ENCODE results near the gene SLC1A7.

Gene SLC1A7

DNA sequence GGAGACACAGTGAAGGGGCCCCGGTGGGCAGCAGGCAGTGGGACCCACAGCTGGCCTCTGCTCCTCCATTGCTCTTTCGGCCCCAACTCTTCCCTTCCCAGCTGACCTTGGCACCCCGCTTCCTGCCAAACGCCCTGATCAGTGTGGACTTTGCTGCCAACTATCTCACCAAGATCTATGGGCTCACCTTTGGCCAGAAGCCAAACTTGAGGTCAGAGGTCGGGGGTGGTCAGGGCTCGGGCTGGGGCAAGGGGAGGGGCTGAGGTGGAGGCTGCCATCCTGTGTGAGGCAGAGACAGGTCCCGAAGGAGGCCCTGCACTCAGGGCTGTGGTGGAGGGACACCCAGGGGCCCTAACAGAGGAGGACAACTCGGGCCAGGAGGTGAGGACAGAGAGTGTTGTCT lies 66.7 kb downstream of the SLC1A7 start:
- no peaks in the 10 kb centered on the region for H3K79me2 ChIP-seq (ENCODE audit: insufficient read depth, low read length)
- H3K9me2 ChIP-seq (ENCODE audit: low read depth, low read length): no peaks in the 10 kb centered on the region
- H3K4me1 ChIP-seq (ENCODE audit: insufficient read depth, low read length, severe bottlenecking): no peaks in the 10 kb centered on the region
- no peak overlapping the region for H3K9ac ChIP-seq (ENCODE audit: low read length)
- no peak overlapping the region for H3K27ac ChIP-seq (ENCODE audit: low read depth, low read length, poor library complexity, severe bottlenecking)
- H4K20me1 ChIP-seq (ENCODE audit: insufficient read depth, low read length): no peaks in the 10 kb centered on the region
- H3K27me3 ChIP-seq (ENCODE audit: insufficient read depth, low read length): peaks cover under 1% of the 10 kb centered on the region
- H3K36me3 ChIP-seq (ENCODE audit: insufficient read depth, low read length): no peaks in the 10 kb centered on the region
- TF ChIP-seq, protein P1, sequence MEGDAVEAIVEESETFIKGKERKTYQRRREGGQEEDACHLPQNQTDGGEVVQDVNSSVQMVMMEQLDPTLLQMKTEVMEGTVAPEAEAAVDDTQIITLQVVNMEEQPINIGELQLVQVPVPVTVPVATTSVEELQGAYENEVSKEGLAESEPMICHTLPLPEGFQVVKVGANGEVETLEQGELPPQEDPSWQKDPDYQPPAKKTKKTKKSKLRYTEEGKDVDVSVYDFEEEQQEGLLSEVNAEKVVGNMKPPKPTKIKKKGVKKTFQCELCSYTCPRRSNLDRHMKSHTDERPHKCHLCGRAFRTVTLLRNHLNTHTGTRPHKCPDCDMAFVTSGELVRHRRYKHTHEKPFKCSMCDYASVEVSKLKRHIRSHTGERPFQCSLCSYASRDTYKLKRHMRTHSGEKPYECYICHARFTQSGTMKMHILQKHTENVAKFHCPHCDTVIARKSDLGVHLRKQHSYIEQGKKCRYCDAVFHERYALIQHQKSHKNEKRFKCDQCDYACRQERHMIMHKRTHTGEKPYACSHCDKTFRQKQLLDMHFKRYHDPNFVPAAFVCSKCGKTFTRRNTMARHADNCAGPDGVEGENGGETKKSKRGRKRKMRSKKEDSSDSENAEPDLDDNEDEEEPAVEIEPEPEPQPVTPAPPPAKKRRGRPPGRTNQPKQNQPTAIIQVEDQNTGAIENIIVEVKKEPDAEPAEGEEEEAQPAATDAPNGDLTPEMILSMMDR (IDR thresholded peaks at IDR 0.05; ENCODE audit: low read length): no peak
- TF ChIP-seq EZH2 (IDR thresholded peaks at IDR 0.05; ENCODE audit: borderline replicate concordance, low read length): no peak
- H3K4me2 ChIP-seq (ENCODE audit: low read length): no peak overlapping the region
- no peaks in the 10 kb centered on the region for H3F3A ChIP-seq (ENCODE audit: insufficient read depth, low read length)
- H3K9me3 ChIP-seq (ENCODE audit: low read length): no peaks in the 10 kb centered on the region
- H2AFZ ChIP-seq (ENCODE audit: low read length): no peak overlapping the region
- H3K4me3 ChIP-seq (ENCODE audit: low read depth, low read length, poor library complexity, severe bottlenecking): no peak overlapping the region

DNA sequence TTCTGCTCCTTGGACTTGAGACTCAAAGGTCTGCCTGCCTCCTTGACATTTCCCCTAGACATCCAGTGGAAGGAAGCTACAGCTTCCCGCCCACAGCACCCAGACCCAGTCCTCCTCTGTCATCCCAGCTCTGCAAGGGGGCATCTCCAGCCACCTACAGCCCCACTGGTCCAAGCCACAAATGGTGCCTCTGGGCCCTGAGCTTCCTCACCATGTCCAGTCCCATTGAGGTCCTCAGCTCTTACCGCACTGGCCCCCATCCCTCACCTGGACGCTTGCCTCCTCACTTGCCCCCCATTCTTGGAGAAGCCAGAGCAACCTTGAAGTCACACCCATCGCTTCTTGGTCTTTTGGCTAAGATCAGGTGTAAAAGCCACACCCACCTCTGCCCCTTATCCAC lies 67.2 kb downstream of the SLC1A7 start:
- Histone ChIP-seq H3K4me1 (ENCODE audit: insufficient read depth, low read length, severe bottlenecking) (no peaks in the 10 kb centered on the region), H3K9ac (ENCODE audit: low read length) (no peak overlapping the region), H3K27ac (ENCODE audit: low read depth, low read length, poor library complexity, severe bottlenecking) (no peak overlapping the region), H3K4me3 (ENCODE audit: low read depth, low read length, poor library complexity, severe bottlenecking) (no peak overlapping the region), H3K36me3 (ENCODE audit: insufficient read depth, low read length) (no peaks in the 10 kb centered on the region), H3K4me2 (ENCODE audit: low read length) (no peak overlapping the region), H3K79me2 (ENCODE audit: insufficient read depth, low read length) (no peaks in the 10 kb centered on the region), H3K27me3 (ENCODE audit: insufficient read depth, low read length) (peaks cover 3% of the 10 kb centered on the region), H4K20me1 (ENCODE audit: insufficient read depth, low read length) (no peaks in the 10 kb centered on the region), H3K9me3 (ENCODE audit: low read length) (no peaks in the 10 kb centered on the region), H3F3A (ENCODE audit: insufficient read depth, low read length) (no peaks in the 10 kb centered on the region), H2AFZ (ENCODE audit: low read length) (no peak overlapping the region), H3K9me2 (ENCODE audit: low read depth, low read length) (no peaks in the 10 kb centered on the region)
- TF ChIP-seq, protein P1 (IDR thresholded peaks at IDR 0.05; ENCODE audit: low read length): no peak
- TF ChIP-seq EZH2 (IDR thresholded peaks at IDR 0.05; ENCODE audit: borderline replicate concordance, low read length): no peak

DNA sequence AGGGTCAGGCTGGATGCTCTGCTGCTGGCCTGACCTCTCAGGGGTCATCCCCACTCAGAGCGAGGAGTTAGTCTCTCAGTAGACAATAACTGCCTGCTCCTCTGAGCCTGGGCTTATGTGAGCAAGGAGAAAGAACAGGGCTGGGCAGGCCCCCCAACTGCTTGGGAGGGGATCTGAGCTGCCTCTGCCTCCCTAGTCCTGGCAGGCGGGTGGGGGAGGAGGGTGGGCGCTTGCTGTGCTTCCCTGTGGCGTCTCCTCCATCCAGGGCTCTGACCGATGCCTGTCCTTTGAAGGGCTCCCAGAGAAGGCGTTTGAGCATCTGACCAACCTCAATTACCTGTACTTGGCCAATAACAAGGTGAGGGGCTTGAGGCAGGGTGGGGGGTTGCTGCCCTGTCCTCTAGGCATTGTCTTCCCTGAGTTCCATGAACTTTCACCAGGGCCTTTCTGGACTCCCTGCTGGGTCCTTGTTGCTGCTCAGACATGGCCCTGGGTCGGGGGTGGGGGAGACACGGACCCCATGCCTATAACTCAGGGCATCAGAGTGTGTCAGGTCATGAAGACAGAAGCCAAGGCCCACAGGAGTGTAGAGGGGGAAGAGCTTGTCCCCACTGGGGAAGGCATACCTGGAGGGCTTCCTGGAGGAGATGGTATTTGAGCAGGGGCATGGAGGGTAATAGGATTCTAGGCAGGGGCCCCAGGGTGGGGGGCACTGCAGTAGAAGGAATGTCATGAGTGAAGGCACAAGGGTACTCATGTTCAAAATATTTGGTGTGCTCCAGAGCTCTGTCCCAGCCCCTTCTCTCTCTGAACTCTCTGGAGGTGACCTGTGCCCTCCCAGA lies 67.9 kb downstream of the SLC1A7 start:
- Histone ChIP-seq H3K27me3 (ENCODE audit: insufficient read depth, low read length) (peaks cover 5% of the 10 kb centered on the region), H3K36me3 (ENCODE audit: insufficient read depth, low read length) (no peaks in the 10 kb centered on the region), H3K27ac (ENCODE audit: low read depth, low read length, poor library complexity, severe bottlenecking) (no peak overlapping the region), H2AFZ (ENCODE audit: low read length) (no peak overlapping the region), H3K4me3 (ENCODE audit: low read depth, low read length, poor library complexity, severe bottlenecking) (no peak overlapping the region), H3K4me2 (ENCODE audit: low read length) (no peak overlapping the region), H3K9ac (ENCODE audit: low read length) (no peak overlapping the region), H3K4me1 (ENCODE audit: insufficient read depth, low read length, severe bottlenecking) (no peaks in the 10 kb centered on the region), H3K9me2 (ENCODE audit: low read depth, low read length) (no peaks in the 10 kb centered on the region), H3F3A (ENCODE audit: insufficient read depth, low read length) (no peaks in the 10 kb centered on the region), H3K9me3 (ENCODE audit: low read length) (no peaks in the 10 kb centered on the region), H3K79me2 (ENCODE audit: insufficient read depth, low read length) (no peaks in the 10 kb centered on the region), H4K20me1 (ENCODE audit: insufficient read depth, low read length) (no peaks in the 10 kb centered on the region)
- no peak for TF ChIP-seq EZH2 (IDR thresholded peaks at IDR 0.05; ENCODE audit: borderline replicate concordance, low read length)
- TF ChIP-seq, protein P1 (IDR thresholded peaks at IDR 0.05; ENCODE audit: low read length): no peak

Measured in OCI-LY1 (cell line).